SK-N-SH (cell line): ENCODE data around the gene TMEM179. TPM values are rescaled to one million over a fixed set of nuclear protein-coding genes. Genes with fewer than 3 reads are reported as not detected.
"Not testable (repeated sequence)": the region's sequence is repeated elsewhere in the genome, so short reads cannot be mapped to it uniquely, and the experiment has no call there.

Source experiments
- CTCF ChIA-PET: fragments of 300-600, 350-600 bp; formaldehyde crosslinking; extraction: SDS; loops from one replicate; lab custom pipeline; 2021; lab: Yijun Ruan, JAX
- POLR2A ChIA-PET: fragments of 350-600 bp; sonication (Branson Sonifier 250); formaldehyde crosslinking; extraction: SDS; loops from one replicate; lab custom pipeline; 2020; ENCODE audit warnings: antibody characterized with exemption, inconsistent platforms; lab: Yijun Ruan, JAX
- DNase-seq: peaks from one replicate; pipeline ENCODE4 v3.0.0; 2012
- H2AFZ ChIP-seq: fragments of 200-600 bp; sonication (generic); 2 replicates; pipeline ENCODE4 v1.8.1; 2016; ENCODE audit warnings: antibody characterized with exemption, mild to moderate bottlenecking, low read depth
- H3F3A ChIP-seq: fragments of 200-600 bp; sonication (generic); replicated peaks from 2 replicates; pipeline ENCODE3; 2016; ENCODE audit warnings: antibody characterized with exemption, mild to moderate bottlenecking; ENCODE audit not compliant: insufficient read depth
- H3K27ac ChIP-seq, 2 experiments: fragments of 200-500 bp in 1 of 2; fragments of 200-600 bp in 1 of 2; sonication (Bioruptor generic) in 1 of 2; sonication (generic), shearing (Covaris generic) in 1 of 2; 2 replicates each; pipeline versions ENCODE4 v1.5.1 to v1.6.1; 2014 to 2016; ENCODE audit warnings: low read depth in 2 of 2, inconsistent platforms in 1 of 2, low read length in 1 of 2, mild to moderate bottlenecking in 1 of 2, mixed read lengths in 1 of 2
- H3K27me3 ChIP-seq: fragments of 200-600 bp; sonication (generic), shearing (Covaris generic); 2 replicates; pipeline ENCODE4 v1.6.1; 2016; ENCODE audit warnings: mixed run types; ENCODE audit not compliant: insufficient read depth
- H3K36me3 ChIP-seq, 2 experiments: fragments of 200-500 bp in 1 of 2; fragments of 200-600 bp in 1 of 2; sonication (Bioruptor generic) in 1 of 2; sonication (generic) in 1 of 2; replicated peaks in 1 of 2; 2 replicates each; pipeline versions ENCODE3 to v1.5.1; 2014 to 2016; ENCODE audit warnings: low read length in 1 of 2, mild to moderate bottlenecking in 1 of 2; ENCODE audit not compliant: insufficient read depth in 2 of 2, control insufficient read depth in 1 of 2
- H3K4me1 ChIP-seq, 2 experiments: fragments of 200-500 bp in 1 of 2; fragments of 200-600 bp in 1 of 2; sonication (Bioruptor generic) in 1 of 2; sonication (generic), shearing (Covaris generic) in 1 of 2; 2 replicates each; pipeline versions ENCODE4 v1.5.1 to v1.6.1; 2014 to 2016; ENCODE audit warnings: low read depth in 1 of 2, low read length in 1 of 2, mixed run types in 1 of 2; ENCODE audit not compliant: insufficient read depth in 2 of 2, control insufficient read depth in 1 of 2
- H3K4me2 ChIP-seq: fragments of 200-600 bp; sonication (generic), shearing (Covaris generic); 2 replicates; pipeline ENCODE4 v1.6.1; 2017; ENCODE audit warnings: mixed run types
- H3K4me3 ChIP-seq, 2 experiments: fragments of 200-500 bp in 1 of 2; fragments of 200-600 bp in 1 of 2; sonication (Bioruptor generic) in 1 of 2; sonication (generic), shearing (Covaris generic) in 1 of 2; 2 replicates each; pipeline versions ENCODE4 v1.5.1 to v1.8.1; 2014 to 2016; ENCODE audit warnings: low read depth in 2 of 2, inconsistent platforms in 1 of 2, low read length in 1 of 2, mild to moderate bottlenecking in 1 of 2, mixed read lengths in 1 of 2, moderate library complexity in 1 of 2
- H3K79me2 ChIP-seq: fragments of 200-600 bp; sonication (generic); 2 replicates; pipeline ENCODE4 v1.8.1; 2017; ENCODE audit warnings: mild to moderate bottlenecking; ENCODE audit not compliant: insufficient read depth
- H3K9ac ChIP-seq: fragments of 200-600 bp; sonication (generic); 2 replicates; pipeline ENCODE4 v1.6.1; 2017; ENCODE audit warnings: mixed run types
- H3K9me2 ChIP-seq: fragments of 200-600 bp; sonication (generic); 2 replicates; pipeline ENCODE4 v1.6.1; 2017; ENCODE audit warnings: mixed run types
- H3K9me3 ChIP-seq: fragments of 200-600 bp; sonication (generic); 2 replicates; pipeline ENCODE4 v1.6.1; 2017; ENCODE audit warnings: mixed run types, mild to moderate bottlenecking, moderate library complexity
- H4K20me1 ChIP-seq: fragments of 200-600 bp; sonication (generic); 2 replicates; pipeline ENCODE4 v1.6.1; 2017; ENCODE audit warnings: mild to moderate bottlenecking, mixed run types; ENCODE audit not compliant: insufficient read depth
- CHD2 ChIP-seq: fragments of 150-350 bp; IDR thresholded peaks from 2 replicates; pipeline ENCODE4 v1.6.1; 2018; ENCODE audit warnings: low read length; ENCODE audit not compliant: partially characterized antibody
- EP300 ChIP-seq, 2 experiments: IDR thresholded peaks; 2 replicates each; pipeline versions ENCODE4 v1.4.0 to v1.6.1; 2012; ENCODE audit warnings: borderline replicate concordance in 1 of 2, low read depth in 1 of 2, low read length in 1 of 2
- FOXJ3 ChIP-seq: sonication (generic); formaldehyde crosslinking; IDR thresholded peaks from 2 replicates; pipeline ENCODE4 v1.5.1; 2020; ENCODE audit warnings: mild to moderate bottlenecking, missing genetic modification reagents
- GABPA ChIP-seq: IDR thresholded peaks from 2 replicates; pipeline ENCODE4 v1.4.0; 2012; ENCODE audit warnings: low read depth, mild to moderate bottlenecking
- GATA2 ChIP-seq: sonication (generic); formaldehyde crosslinking; IDR thresholded peaks from 2 replicates; pipeline ENCODE4 v1.5.0; 2020; ENCODE audit warnings: mild to moderate bottlenecking, missing genetic modification reagents
- IRF3 ChIP-seq: fragments of 150-350 bp; IDR thresholded peaks from 2 replicates; pipeline ENCODE4 v1.6.1; 2016; ENCODE audit warnings: mild to moderate bottlenecking, low read depth, low read length
- NFIC ChIP-seq: IDR thresholded peaks from 2 replicates; pipeline ENCODE4 v1.4.0; 2012; ENCODE audit warnings: borderline replicate concordance
- RCOR1 ChIP-seq: fragments of 150-350 bp; IDR thresholded peaks from 2 replicates; pipeline ENCODE4 v1.6.1; 2017; ENCODE audit warnings: antibody characterized with exemption, low read length
- REST ChIP-seq: IDR thresholded peaks from 2 replicates; pipeline ENCODE4 v1.6.1; 2012; ENCODE audit warnings: mild to moderate bottlenecking, low read depth, low read length, moderate library complexity
- RFX5 ChIP-seq: IDR thresholded peaks from 2 replicates; pipeline ENCODE4 v1.6.1; 2012; ENCODE audit warnings: mild to moderate bottlenecking, improper control_type of control experiment, low read length
- RXRA ChIP-seq: IDR thresholded peaks from 2 replicates; pipeline ENCODE4 v1.4.0; 2012; ENCODE audit warnings: low read depth, mild to moderate bottlenecking, borderline replicate concordance
- SIN3A ChIP-seq: IDR thresholded peaks from 2 replicates; pipeline ENCODE4 v1.6.1; 2012; ENCODE audit warnings: low read depth, mild to moderate bottlenecking, low read length, moderate library complexity, borderline replicate concordance
- USF1 ChIP-seq: IDR thresholded peaks from 2 replicates; pipeline ENCODE4 v1.4.0; 2012; ENCODE audit warnings: low read depth, borderline replicate concordance
- USF2 ChIP-seq: fragments of 150-350 bp; IDR thresholded peaks from 2 replicates; pipeline ENCODE4 v1.6.1; 2017; ENCODE audit warnings: antibody characterized with exemption, low read length, low read depth, borderline replicate concordance
- YY1 ChIP-seq: IDR thresholded peaks from 2 replicates; pipeline ENCODE4 v1.4.0; 2012; ENCODE audit warnings: low read depth, mild to moderate bottlenecking
- WGBS: methylation state at CpG from one replicate; pipeline ENCODE4 v1.1.6; 2017; ENCODE audit warnings: low lambda C conversion rate; 5-methylcytosine and 5-hydroxymethylcytosine counted together
- polyA plus RNA-seq, 3 experiments: library from polyadenylated mRNA; depleted of rRNA; stranded (reverse); fragments of >200 nt; gene quantifications; 2 replicates each; pipeline ENCODE4 v1.2.3, GENCODE V29; 2012
- TF ChIP-seq, protein P1 (sequence below): IDR thresholded peaks from 2 replicates; pipeline ENCODE4 v1.4.0; 2012; ENCODE audit warnings: low read depth
- TF ChIP-seq, protein P2 (sequence below): IDR thresholded peaks from 2 replicates; pipeline ENCODE4 v1.4.0; 2012; ENCODE audit warnings: low read depth, borderline replicate concordance

The TMEM179 gene
- polyA plus RNA-seq, 1 of the 3 experiments (the other 2 are of a cell fraction): 1.7 TPM

- H3K4me2 ChIP-seq: no peak overlapping the region
- no peaks in the 10 kb centered on the region for H4K20me1 ChIP-seq
- POLR2A ChIA-PET: no interaction called here
- DNase-seq: no peak
- no peaks in the 10 kb centered on the region for H3F3A ChIP-seq
- no peak overlapping the region for H3K27ac ChIP-seq
- no peaks in the 10 kb centered on the region for H3K9me2 ChIP-seq
- no peaks in the 10 kb centered on the region for H3K79me2 ChIP-seq
- 85% methylated on average over 6 of the region's 6 CpGs for WGBS
- H3K4me1 ChIP-seq: peaks cover 0 to 2% of the 10 kb centered on the region in 2 experiments; a peak in 1 of 4 replicates
- H3K9me3 ChIP-seq: no peaks in the 10 kb centered on the region
- H3K27me3 ChIP-seq: no peaks in the 10 kb centered on the region
- H2AFZ ChIP-seq: no peak overlapping the region
- no peak overlapping the region for H3K4me3 ChIP-seq
- no peak overlapping the region for H3K9ac ChIP-seq
- CTCF ChIA-PET: interaction anchor here (1.5 kb wide), 1 partner anchor 14 kb away, joined by 3 read pairs; no protein-coding TSS in a partner anchor
- no peaks in the 10 kb centered on the region for H3K36me3 ChIP-seq
- TF ChIP-seq YY1: no peak
- TF ChIP-seq CHD2: no peak
- TF ChIP-seq NFIC: no peak
- TF ChIP-seq GATA2 (CRISPR knock-in tag): no peak
- no peak for TF ChIP-seq SIN3A
- no peak for TF ChIP-seq RXRA
- no peak for TF ChIP-seq USF1
- TF ChIP-seq, protein P1, sequence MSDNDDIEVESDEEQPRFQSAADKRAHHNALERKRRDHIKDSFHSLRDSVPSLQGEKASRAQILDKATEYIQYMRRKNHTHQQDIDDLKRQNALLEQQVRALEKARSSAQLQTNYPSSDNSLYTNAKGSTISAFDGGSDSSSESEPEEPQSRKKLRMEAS: no peak
- no peak for TF ChIP-seq REST
- TF ChIP-seq USF2: no peak
- no peak for TF ChIP-seq GABPA
- no peak for TF ChIP-seq IRF3
- TF ChIP-seq EP300 (IDR thresholded peaks at IDR 0.05; ENCODE audit: borderline replicate concordance in 1 of 2, low read depth in 1 of 2, low read length in 1 of 2): no peak
- no peak for TF ChIP-seq RFX5
- TF ChIP-seq, protein P2, sequence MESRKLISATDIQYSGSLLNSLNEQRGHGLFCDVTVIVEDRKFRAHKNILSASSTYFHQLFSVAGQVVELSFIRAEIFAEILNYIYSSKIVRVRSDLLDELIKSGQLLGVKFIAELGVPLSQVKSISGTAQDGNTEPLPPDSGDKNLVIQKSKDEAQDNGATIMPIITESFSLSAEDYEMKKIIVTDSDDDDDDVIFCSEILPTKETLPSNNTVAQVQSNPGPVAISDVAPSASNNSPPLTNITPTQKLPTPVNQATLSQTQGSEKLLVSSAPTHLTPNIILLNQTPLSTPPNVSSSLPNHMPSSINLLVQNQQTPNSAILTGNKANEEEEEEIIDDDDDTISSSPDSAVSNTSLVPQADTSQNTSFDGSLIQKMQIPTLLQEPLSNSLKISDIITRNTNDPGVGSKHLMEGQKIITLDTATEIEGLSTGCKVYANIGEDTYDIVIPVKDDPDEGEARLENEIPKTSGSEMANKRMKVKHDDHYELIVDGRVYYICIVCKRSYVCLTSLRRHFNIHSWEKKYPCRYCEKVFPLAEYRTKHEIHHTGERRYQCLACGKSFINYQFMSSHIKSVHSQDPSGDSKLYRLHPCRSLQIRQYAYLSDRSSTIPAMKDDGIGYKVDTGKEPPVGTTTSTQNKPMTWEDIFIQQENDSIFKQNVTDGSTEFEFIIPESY: no peak
- TF ChIP-seq RCOR1: no peak
- no peak for TF ChIP-seq FOXJ3 (CRISPR knock-in tag)
Measured at GRCh38 chr14:104654119-104654518, 49.5 kb upstream of the TMEM179 start.

GRCh38 chr14:104653130-104653920 lies 48.8 kb upstream of the TMEM179 start:
- H3F3A ChIP-seq, H3K9me2 ChIP-seq, POLR2A ChIA-PET, H3K4me2 ChIP-seq, H3K4me1 ChIP-seq, H3K9ac ChIP-seq, H4K20me1 ChIP-seq, H3K27me3 ChIP-seq, H3K27ac ChIP-seq, H3K36me3 ChIP-seq, H3K9me3 ChIP-seq, H2AFZ ChIP-seq, DNase-seq, H3K4me3 ChIP-seq, H3K79me2 ChIP-seq: not testable (repeated sequence)
- CTCF ChIA-PET: interaction anchor here (1.5 kb wide), 1 partner anchor 13 kb away, joined by 3 read pairs; no protein-coding TSS in a partner anchor
- 84% methylated on average over 21 of the region's 52 CpGs for WGBS
